ENCODE data around the gene FSTL4. TPM values are rescaled to one million over a fixed set of nuclear protein-coding genes. Genes with fewer than 3 reads are reported as not detected.

The FSTL4 gene
- total RNA-seq, 1 donor from 2014 or later: 0.07 TPM

GRCh38 chr5:133635051-133635450 is 22.7 kb upstream of the FSTL4 start:
- Mint-ChIP-seq H3K9me3 (ENCODE audit: low read depth) (peaks cover 11% of the 10 kb centered on the region), H3K27me3 (ENCODE audit: low read depth) (peaks cover 21% of the 10 kb centered on the region), H3K27ac (ENCODE audit: unreplicated experiment) (no peak overlapping the region), H3K4me1 (ENCODE audit: low read depth) (no peaks in the 10 kb centered on the region), H3K36me3 (ENCODE audit: low read depth) (no peaks in the 10 kb centered on the region), H3K4me3 (ENCODE audit: unreplicated experiment) (no peak overlapping the region)
- DNase-seq (ENCODE audit: low spot score): no peak
- TF ChIP-seq, protein P1, sequence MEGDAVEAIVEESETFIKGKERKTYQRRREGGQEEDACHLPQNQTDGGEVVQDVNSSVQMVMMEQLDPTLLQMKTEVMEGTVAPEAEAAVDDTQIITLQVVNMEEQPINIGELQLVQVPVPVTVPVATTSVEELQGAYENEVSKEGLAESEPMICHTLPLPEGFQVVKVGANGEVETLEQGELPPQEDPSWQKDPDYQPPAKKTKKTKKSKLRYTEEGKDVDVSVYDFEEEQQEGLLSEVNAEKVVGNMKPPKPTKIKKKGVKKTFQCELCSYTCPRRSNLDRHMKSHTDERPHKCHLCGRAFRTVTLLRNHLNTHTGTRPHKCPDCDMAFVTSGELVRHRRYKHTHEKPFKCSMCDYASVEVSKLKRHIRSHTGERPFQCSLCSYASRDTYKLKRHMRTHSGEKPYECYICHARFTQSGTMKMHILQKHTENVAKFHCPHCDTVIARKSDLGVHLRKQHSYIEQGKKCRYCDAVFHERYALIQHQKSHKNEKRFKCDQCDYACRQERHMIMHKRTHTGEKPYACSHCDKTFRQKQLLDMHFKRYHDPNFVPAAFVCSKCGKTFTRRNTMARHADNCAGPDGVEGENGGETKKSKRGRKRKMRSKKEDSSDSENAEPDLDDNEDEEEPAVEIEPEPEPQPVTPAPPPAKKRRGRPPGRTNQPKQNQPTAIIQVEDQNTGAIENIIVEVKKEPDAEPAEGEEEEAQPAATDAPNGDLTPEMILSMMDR (IDR thresholded peaks at IDR 0.05): peak; percentile 13

DNA sequence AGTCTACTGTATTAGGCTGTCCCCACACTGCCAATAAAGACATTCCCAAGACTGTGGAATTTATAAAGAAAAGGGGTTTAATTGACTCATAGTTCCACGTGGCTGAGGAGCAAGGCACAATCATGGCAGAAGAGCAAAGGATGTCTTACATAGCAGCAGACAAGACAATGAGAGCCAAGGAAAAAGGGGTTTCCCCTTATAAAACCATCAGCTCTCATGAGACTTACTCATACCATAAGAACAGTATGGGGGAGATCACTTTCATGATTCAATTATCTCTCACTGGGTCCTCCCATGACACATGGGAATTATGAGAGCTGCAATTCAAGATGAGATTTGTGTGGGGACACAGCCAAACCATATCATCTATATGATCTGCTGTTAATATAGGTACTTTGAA is 14.8 kb upstream of the FSTL4 start:
- DNase-seq (ENCODE audit: low spot score): no peak
- H3K27me3 Mint-ChIP-seq (ENCODE audit: low read depth): peaks cover 44% of the 10 kb centered on the region
- no peak overlapping the region for H3K27ac Mint-ChIP-seq (ENCODE audit: unreplicated experiment)
- peaks cover 5% of the 10 kb centered on the region for H3K36me3 Mint-ChIP-seq (ENCODE audit: low read depth)
- peaks cover 14% of the 10 kb centered on the region for H3K9me3 Mint-ChIP-seq (ENCODE audit: low read depth)
- no peak overlapping the region for H3K4me3 Mint-ChIP-seq (ENCODE audit: unreplicated experiment)
- no peaks in the 10 kb centered on the region for H3K4me1 Mint-ChIP-seq (ENCODE audit: low read depth)
- TF ChIP-seq, protein P1 (IDR thresholded peaks at IDR 0.05): no peak

DNA sequence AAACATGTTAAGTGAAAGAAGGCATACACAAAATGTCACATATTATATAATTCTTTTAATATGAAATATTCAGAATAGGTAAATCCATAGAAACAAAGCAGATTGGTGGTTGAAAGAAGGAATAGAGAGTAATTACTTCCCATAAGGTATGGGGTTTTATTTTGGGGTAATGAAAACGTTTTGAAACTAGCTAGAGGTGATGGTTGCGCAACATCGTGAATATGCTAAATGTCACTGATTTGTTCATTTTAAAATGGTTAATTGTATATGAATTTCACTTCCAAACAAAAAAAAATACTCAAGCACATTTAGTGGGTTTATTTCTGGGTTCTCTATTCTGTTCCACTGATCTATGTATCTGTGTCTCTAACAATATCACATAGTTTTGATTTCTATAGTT is 12.0 kb upstream of the FSTL4 start:
- TF ChIP-seq, protein P1 (IDR thresholded peaks at IDR 0.05): no peak
- Mint-ChIP-seq H3K36me3 (ENCODE audit: low read depth) (peaks cover 5% of the 10 kb centered on the region), H3K27me3 (ENCODE audit: low read depth) (peaks cover 41% of the 10 kb centered on the region), H3K4me3 (ENCODE audit: unreplicated experiment) (no peak overlapping the region), H3K9me3 (ENCODE audit: low read depth) (peaks cover 11% of the 10 kb centered on the region), H3K4me1 (ENCODE audit: low read depth) (no peaks in the 10 kb centered on the region), H3K27ac (ENCODE audit: unreplicated experiment) (no peak overlapping the region)
- DNase-seq (ENCODE audit: low spot score): no peak

GRCh38 chr5:133618141-133618540 is 5.8 kb upstream of the FSTL4 start:
- no peak for DNase-seq (ENCODE audit: low spot score)
- Mint-ChIP-seq H3K4me1 (ENCODE audit: low read depth) (peaks cover under 1% of the 10 kb centered on the region), H3K36me3 (ENCODE audit: low read depth) (no peaks in the 10 kb centered on the region), H3K27me3 (ENCODE audit: low read depth) (peaks cover 54% of the 10 kb centered on the region), H3K9me3 (ENCODE audit: low read depth) (peaks cover 2% of the 10 kb centered on the region), H3K27ac (ENCODE audit: unreplicated experiment) (no peak overlapping the region), H3K4me3 (ENCODE audit: unreplicated experiment) (no peak overlapping the region)
- TF ChIP-seq, protein P1 (IDR thresholded peaks at IDR 0.05): no peak

DNA sequence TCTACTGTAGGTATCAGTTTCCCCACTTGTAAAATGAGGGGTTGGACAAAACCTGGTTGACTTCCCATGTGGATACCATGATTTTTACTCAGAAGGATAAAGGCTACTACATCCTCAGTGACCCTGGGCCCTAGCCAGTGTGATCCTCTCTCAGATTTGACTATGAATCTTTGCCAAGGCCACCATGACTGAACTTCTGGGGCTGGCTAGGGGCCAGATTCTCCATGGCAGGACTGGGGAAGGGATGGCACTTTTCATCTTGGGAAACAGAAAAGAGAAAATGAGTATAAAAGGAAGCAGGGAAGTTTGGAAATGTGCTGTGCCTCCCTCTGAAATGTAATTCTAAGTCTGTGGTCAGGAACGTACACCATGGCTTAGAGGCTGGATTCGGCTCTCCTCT is 1.4 kb upstream of the FSTL4 start:
- Mint-ChIP-seq H3K4me3 (ENCODE audit: unreplicated experiment) (no peak overlapping the region), H3K27ac (ENCODE audit: unreplicated experiment) (no peak overlapping the region), H3K36me3 (ENCODE audit: low read depth) (no peaks in the 10 kb centered on the region), H3K9me3 (ENCODE audit: low read depth) (no peaks in the 10 kb centered on the region), H3K4me1 (ENCODE audit: low read depth) (peaks cover 13% of the 10 kb centered on the region), H3K27me3 (ENCODE audit: low read depth) (peaks cover 66% of the 10 kb centered on the region)
- TF ChIP-seq, protein P1 (IDR thresholded peaks at IDR 0.05): no peak
- DNase-seq (ENCODE audit: low spot score): no peak
